ENCODE results near the gene ERCC3. TPM values are rescaled to one million over a fixed set of nuclear protein-coding genes. Genes with fewer than 3 reads are reported as not detected.
"Not testable (repeated sequence)": the region's sequence is repeated elsewhere in the genome, so short reads cannot be mapped to it uniquely, and the experiment has no call there.

The ERCC3 gene
- total RNA-seq, 2 experiments from 2014 or later, result 43.7 to 43.9 TPM

DNA sequence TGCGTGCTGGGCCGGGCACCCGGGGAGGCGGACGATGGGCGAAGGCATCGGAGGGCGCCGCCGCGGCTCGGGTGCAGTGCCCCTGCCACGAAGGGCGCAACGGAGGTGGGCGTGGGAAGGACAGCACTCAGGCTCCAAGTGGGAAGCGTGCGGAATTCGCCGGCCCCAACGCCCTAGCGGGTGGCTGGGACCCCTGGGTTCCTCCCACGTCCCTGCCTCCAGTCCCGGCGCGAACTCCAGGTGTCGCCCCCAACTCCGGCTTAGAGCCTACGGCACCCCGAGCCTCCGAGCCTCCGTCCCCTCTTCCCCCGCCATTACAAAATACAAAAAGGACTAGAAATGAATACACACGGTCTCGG, 75.2 kb downstream of the ERCC3 start:
- Mint-ChIP-seq H3K27me3 (peaks cover 47% of the 10 kb centered on the region), H3K9me3 (peaks cover 5% of the 10 kb centered on the region), H3K4me1 (ENCODE audit: low read depth) (peaks cover 19% of the 10 kb centered on the region), H3K36me3 (ENCODE audit: low read depth) (no peaks in the 10 kb centered on the region), H3K27ac (no peak overlapping the region), H3K4me3 (peak overlapping the region; percentile 11)
- DNase-seq, result no peak
- intact Hi-C loops (cut with micrococcal nuclease), result no loop called here
- ATAC-seq, result no peak
- CTCF ChIA-PET, result no interaction called here
- TF ChIP-seq, protein P1, sequence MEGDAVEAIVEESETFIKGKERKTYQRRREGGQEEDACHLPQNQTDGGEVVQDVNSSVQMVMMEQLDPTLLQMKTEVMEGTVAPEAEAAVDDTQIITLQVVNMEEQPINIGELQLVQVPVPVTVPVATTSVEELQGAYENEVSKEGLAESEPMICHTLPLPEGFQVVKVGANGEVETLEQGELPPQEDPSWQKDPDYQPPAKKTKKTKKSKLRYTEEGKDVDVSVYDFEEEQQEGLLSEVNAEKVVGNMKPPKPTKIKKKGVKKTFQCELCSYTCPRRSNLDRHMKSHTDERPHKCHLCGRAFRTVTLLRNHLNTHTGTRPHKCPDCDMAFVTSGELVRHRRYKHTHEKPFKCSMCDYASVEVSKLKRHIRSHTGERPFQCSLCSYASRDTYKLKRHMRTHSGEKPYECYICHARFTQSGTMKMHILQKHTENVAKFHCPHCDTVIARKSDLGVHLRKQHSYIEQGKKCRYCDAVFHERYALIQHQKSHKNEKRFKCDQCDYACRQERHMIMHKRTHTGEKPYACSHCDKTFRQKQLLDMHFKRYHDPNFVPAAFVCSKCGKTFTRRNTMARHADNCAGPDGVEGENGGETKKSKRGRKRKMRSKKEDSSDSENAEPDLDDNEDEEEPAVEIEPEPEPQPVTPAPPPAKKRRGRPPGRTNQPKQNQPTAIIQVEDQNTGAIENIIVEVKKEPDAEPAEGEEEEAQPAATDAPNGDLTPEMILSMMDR (IDR thresholded peaks at IDR 0.05), result no peak
- POLR2A ChIA-PET, result no interaction called here

GRCh38 chr2:127217470-127218325, 76.2 kb downstream of the ERCC3 start:
- Mint-ChIP-seq H3K36me3 (ENCODE audit: low read depth) (no peaks in the 10 kb centered on the region), H3K4me1 (ENCODE audit: low read depth) (peaks cover 19% of the 10 kb centered on the region), H3K27ac (no peak overlapping the region), H3K27me3 (peaks cover 40% of the 10 kb centered on the region), H3K4me3 (no peak overlapping the region), H3K9me3 (peaks cover 5% of the 10 kb centered on the region)
- ChIA-PET POLR2A (no interaction called here), CTCF (interaction anchor here (1.0 to 1.8 kb wide), 4 partner anchors 21 to 150 kb away, joined by 3 to 8 read pairs (median 5); no protein-coding TSS in a partner anchor)
- peak; percentile 36 for DNase-seq
- TF ChIP-seq, protein P1 (IDR thresholded peaks at IDR 0.05), result no peak
- peak; percentile 71 for ATAC-seq
- intact Hi-C loops (cut with micrococcal nuclease), result no loop called here

DNA sequence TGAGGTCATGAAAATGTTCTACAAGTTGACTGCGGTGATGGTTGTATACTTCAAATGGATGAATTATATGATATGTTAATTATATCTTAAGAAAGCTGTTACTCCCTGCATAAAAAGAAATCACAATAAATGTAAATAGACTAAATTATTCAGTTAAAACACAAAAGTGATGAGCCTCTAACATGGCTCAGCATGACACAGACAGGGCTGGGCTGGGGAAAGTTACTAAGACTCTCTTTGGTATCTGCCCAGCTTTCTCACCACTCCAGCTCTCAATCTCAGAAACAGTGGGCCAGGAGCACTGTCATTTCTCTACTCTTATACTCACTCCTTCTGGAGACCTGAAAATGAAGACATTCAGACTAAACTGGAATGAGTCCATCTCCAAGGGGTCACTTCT, 77.4 kb downstream of the ERCC3 start:
- TF ChIP-seq, protein P1 (IDR thresholded peaks at IDR 0.05), result no peak
- H3K27me3 Mint-ChIP-seq, result peaks cover 42% of the 10 kb centered on the region
- no peak overlapping the region for H3K4me3 Mint-ChIP-seq
- ATAC-seq (no peak), DNase-seq (no peak)
- ChIA-PET CTCF (interaction anchor here (0.9 to 1.8 kb wide), 5 partner anchors 9 to 149 kb away, joined by 3 to 8 read pairs (median 4); no protein-coding TSS in a partner anchor), POLR2A (no interaction called here)
- H3K27ac Mint-ChIP-seq, result no peak overlapping the region
- intact Hi-C loops (cut with micrococcal nuclease), result no loop called here
- peaks cover 19% of the 10 kb centered on the region for H3K4me1 Mint-ChIP-seq (ENCODE audit: low read depth)
- no peaks in the 10 kb centered on the region for H3K36me3 Mint-ChIP-seq (ENCODE audit: low read depth)
- H3K9me3 Mint-ChIP-seq, result peaks cover 5% of the 10 kb centered on the region

DNA sequence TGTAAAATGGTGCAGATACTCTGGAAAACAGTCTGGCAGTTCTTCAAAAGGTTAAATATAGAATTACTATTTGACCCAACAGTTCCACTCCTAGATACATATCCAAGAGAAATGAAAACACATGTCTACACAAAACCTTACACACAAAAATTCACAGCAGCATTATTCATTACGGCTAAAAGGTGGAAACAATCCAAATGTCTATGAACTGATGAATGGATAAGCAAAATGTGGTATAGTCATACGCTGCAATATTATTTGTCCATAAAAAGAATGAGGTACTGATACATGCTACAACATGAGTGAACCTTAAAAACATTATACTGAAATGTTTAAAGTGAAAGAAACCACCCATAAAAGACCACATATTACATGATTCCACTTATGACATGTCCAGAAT, 77.8 kb downstream of the ERCC3 start:
- TF ChIP-seq, protein P1 (IDR thresholded peaks at IDR 0.05), result no peak
- intact Hi-C loops (cut with micrococcal nuclease), result no loop called here
- Mint-ChIP-seq H3K4me3 (no peak overlapping the region), H3K9me3 (peaks cover 5% of the 10 kb centered on the region), H3K4me1 (ENCODE audit: low read depth) (peaks cover 19% of the 10 kb centered on the region), H3K36me3 (ENCODE audit: low read depth) (no peaks in the 10 kb centered on the region), H3K27me3 (peaks cover 42% of the 10 kb centered on the region), H3K27ac (no peak overlapping the region)
- ATAC-seq, result no peak
- ChIA-PET CTCF (interaction anchor here (0.9 to 1.8 kb wide), 2 partner anchors 9 to 148 kb away, joined by 3 to 6 read pairs; no protein-coding TSS in a partner anchor), POLR2A (no interaction called here)
- DNase-seq, result no peak

DNA sequence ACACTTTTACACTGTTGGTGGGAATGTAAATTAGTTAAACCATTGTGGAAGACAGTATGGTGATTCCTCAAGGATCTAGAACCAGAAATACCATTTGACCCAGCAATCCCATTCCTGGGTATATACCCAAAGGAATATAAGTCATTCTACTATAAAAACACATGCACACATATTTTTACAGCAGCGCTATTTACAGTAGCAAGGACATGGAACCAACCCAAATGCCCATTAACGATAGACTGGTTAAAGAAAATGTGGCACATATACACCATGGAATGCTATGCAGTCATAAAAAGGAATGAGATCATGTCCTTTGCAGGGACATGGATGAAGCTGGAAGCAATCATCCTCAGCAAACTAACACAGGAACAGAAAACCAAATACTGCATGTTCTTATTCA, 79.7 kb downstream of the ERCC3 start:
- CTCF ChIA-PET; H3K36me3 Mint-ChIP-seq (ENCODE audit: low read depth); DNase-seq; POLR2A ChIA-PET; intact Hi-C loops (cut with micrococcal nuclease); H3K9me3 Mint-ChIP-seq; H3K4me3 Mint-ChIP-seq; H3K27ac Mint-ChIP-seq; ATAC-seq: not testable (repeated sequence)
- H3K4me1 Mint-ChIP-seq (ENCODE audit: low read depth), result peaks cover 10% of the 10 kb centered on the region
- peaks cover 41% of the 10 kb centered on the region for H3K27me3 Mint-ChIP-seq

All from activated CD8-positive, alpha-beta T cell treated with anti-CD3 and anti-CD28 coated beads for 36 hours (primary cell).